Fibroblast of lung (primary cell): ENCODE measurements around the gene TOR1AIP2.

Source experiments
- CTCF ChIP-seq, 2 donors: IDR thresholded peaks in 1 of 2; conservative IDR thresholded peaks in 1 of 2; 1 replicate in 1 of 2; 2 replicates in 1 of 2; pipeline ENCODE4 v1.5.1; 2011 to 2012; ENCODE audit warnings: low read length in 2 of 2, control low read depth in 1 of 2, inconsistent platforms in 1 of 2, low read depth in 1 of 2, mild to moderate bottlenecking in 1 of 2
- EZH2 ChIP-seq: IDR thresholded peaks from 2 replicates; pipeline ENCODE4 v1.5.1; 2012; ENCODE audit warnings: low read length, control low read depth, mild to moderate bottlenecking; ENCODE audit errors: missing control alignments

- no peak for TF ChIP-seq CTCF (conservative IDR thresholded peaks at IDR 0.05 in 1 of 2, IDR thresholded peaks at IDR 0.05 in 1 of 2; ENCODE audit: low read depth in 1 of 2, low read length in 2 of 2)
- no peak for TF ChIP-seq EZH2
Observed at GRCh38 chr1:179883040-179883744, 5.6 kb upstream of the TOR1AIP2 start.
